ENCODE results near the gene TJP3.

GRCh38 chr19:3707868-3708206 lies 347 bp upstream of the TJP3 start:
- TF ChIP-seq CTCF (IDR thresholded peaks at IDR 0.05; ENCODE audit: insufficient read depth, low read depth, low read length) (no peak), EZH2 (IDR thresholded peaks at IDR 0.05; ENCODE audit: insufficient read depth, low read length) (no peak)

Measured in astrocyte (in vitro differentiated cells and primary cell).